ENCODE results near the gene TMEM169.
A peak's percentile ranks its signal among the peaks of the same experiment; 100 is the strongest.
"Not testable (repeated sequence)": the region's sequence is repeated elsewhere in the genome, so short reads cannot be mapped to it uniquely, and the experiment has no call there.

Gene TMEM169

GRCh38 chr2:216078776-216079175 lies 2.9 kb upstream of the TMEM169 start:
- H3K27ac ChIP-seq (ENCODE audit: extremely low read depth, low read depth, low read length), result no peak overlapping the region
- no peaks in the 10 kb centered on the region for H3K4me1 ChIP-seq (ENCODE audit: control insufficient read depth, insufficient read depth, low read length)
- peaks cover 10 to 11% of the 10 kb centered on the region in 2 experiments for H3K36me3 ChIP-seq (ENCODE audit: control insufficient read depth in 2 of 2, insufficient read depth in 1 of 2, low read length in 2 of 2)
- H3K4me3 ChIP-seq (ENCODE audit: low read depth, low read length), result no peak overlapping the region
- TF ChIP-seq ZNF23 (tag by site-specific recombination; IDR thresholded peaks at IDR 0.05; ENCODE audit: borderline replicate concordance) (no peak), SCRT2 (tag by site-specific recombination; IDR thresholded peaks at IDR 0.05) (peak; percentile 85)
- TF ChIP-seq, protein P1, sequence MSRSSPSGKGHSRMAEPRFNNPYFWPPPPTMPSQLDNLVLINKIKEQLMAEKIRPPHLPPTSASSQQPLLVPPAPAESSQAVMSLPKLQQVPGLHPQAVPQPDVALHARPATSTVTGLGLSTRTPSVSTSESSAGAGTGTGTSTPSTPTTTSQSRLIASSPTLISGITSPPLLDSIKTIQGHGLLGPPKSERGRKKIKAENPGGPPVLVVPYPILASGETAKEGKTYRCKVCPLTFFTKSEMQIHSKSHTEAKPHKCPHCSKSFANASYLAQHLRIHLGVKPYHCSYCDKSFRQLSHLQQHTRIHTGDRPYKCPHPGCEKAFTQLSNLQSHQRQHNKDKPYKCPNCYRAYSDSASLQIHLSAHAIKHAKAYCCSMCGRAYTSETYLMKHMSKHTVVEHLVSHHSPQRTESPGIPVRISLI (tag by site-specific recombination; IDR thresholded peaks at IDR 0.05), result peak; percentile 46; the same call in 1 of the 2 replicates
- CTCF ChIA-PET, result no interaction called here
- POLR2A ChIA-PET, result no interaction called here
- H3K9me3 ChIP-seq (ENCODE audit: control insufficient read depth, insufficient read depth, low read depth, low read length), result no peaks in the 10 kb centered on the region

DNA sequence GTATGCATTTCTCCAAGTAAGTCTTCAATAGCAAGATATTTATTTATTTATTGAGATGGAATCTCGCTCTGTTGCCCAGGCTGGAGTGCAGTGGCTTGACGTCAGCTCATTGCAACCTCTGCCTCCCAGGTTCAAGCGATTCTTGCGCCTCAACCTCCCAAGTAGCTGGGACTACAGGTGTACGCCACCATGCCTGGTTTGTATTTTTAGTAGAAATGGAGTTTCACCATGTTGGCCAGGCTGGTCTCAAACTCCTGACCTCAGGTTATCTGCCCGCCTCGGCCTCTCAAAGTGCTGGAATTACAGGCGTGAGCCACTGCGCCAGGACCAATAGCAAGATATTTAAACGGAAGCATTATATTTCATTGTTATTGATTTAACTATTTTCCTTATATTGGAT lies 1.7 kb upstream of the TMEM169 start:
- H3K4me1 ChIP-seq (ENCODE audit: control insufficient read depth, insufficient read depth, low read length); H3K9me3 ChIP-seq (ENCODE audit: control insufficient read depth, insufficient read depth, low read depth, low read length); H3K36me3 ChIP-seq (ENCODE audit: control insufficient read depth in 2 of 2, insufficient read depth in 1 of 2, low read length in 2 of 2); H3K27ac ChIP-seq (ENCODE audit: extremely low read depth, low read depth, low read length); H3K4me3 ChIP-seq (ENCODE audit: low read depth, low read length); POLR2A ChIA-PET: not testable (repeated sequence)
- CTCF ChIA-PET, result interaction anchor here (0.7 kb wide), 1 partner anchor 297 kb away, joined by 4 read pairs; no protein-coding TSS in a partner anchor

DNA sequence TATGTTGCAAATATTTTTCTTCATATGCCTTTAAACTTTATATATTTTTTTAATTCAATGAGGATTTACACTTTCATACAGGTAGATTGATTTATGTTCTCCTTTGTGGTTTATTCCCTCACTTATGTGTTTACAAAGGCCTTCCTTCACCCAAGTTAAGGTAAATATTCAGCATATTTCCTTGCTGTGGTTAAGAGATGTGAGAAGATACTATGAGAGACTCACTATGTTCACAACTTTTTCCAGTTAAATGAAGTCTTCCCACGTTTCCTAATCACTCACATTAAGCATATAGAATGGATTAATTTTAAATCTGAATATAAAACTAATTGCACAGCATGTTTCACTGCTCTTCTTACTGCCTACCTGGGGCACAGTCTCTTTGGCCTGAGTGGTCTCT lies 707 bp upstream of the TMEM169 start:
- CTCF ChIA-PET, result interaction anchor here (1.2 kb wide), 1 partner anchor 33 kb away, joined by 4 read pairs; no protein-coding TSS in a partner anchor
- H3K4me3 ChIP-seq (ENCODE audit: low read depth, low read length), result peak overlapping the region; percentile 80
- H3K9me3 ChIP-seq (ENCODE audit: control insufficient read depth, insufficient read depth, low read depth, low read length), result no peaks in the 10 kb centered on the region
- TF ChIP-seq ZNF513 (tag by site-specific recombination; IDR thresholded peaks at IDR 0.05), result no peak
- no peak for TF ChIP-seq ZBTB11 (tag by site-specific recombination; conservative IDR thresholded peaks at IDR 0.05; ENCODE audit: low read depth)
- no peak for TF ChIP-seq SP2 (tag by site-specific recombination; IDR thresholded peaks at IDR 0.05)
- no peak for TF ChIP-seq ZNF132 (tag by site-specific recombination; IDR thresholded peaks at IDR 0.05; ENCODE audit: borderline replicate concordance)
- TF ChIP-seq SCRT2 (tag by site-specific recombination; IDR thresholded peaks at IDR 0.05), result no peak
- TF ChIP-seq ZNF184 (tag by site-specific recombination; IDR thresholded peaks at IDR 0.05), result no peak
- H3K27ac ChIP-seq (ENCODE audit: extremely low read depth, low read depth, low read length), result peak overlapping the region; percentile 48; the same call in 1 of the 2 replicates
- peaks cover 3% of the 10 kb centered on the region for H3K4me1 ChIP-seq (ENCODE audit: control insufficient read depth, insufficient read depth, low read length)
- POLR2A ChIA-PET, result interaction anchor here (0.6 to 1.6 kb wide), 6 partner anchors 20 to 69 kb away, joined by 3 to 18 read pairs (median 6); partner anchors contain the start of gene XRCC5
- H3K36me3 ChIP-seq (ENCODE audit: control insufficient read depth in 2 of 2, insufficient read depth in 1 of 2, low read length in 2 of 2), result no peaks in the 10 kb centered on the region; a peak in 1 of 3 replicates

- H3K9me3 ChIP-seq (ENCODE audit: control insufficient read depth, insufficient read depth, low read depth, low read length), result no peaks in the 10 kb centered on the region
- TF ChIP-seq ZNF366 (tag by site-specific recombination; conservative IDR thresholded peaks at IDR 0.05), result peak; percentile 26; the same call in 1 of the 2 replicates
- no peak for TF ChIP-seq ZNF629 (tag by site-specific recombination; IDR thresholded peaks at IDR 0.05)
- peak; percentile 92 for TF ChIP-seq PRDM1 (tag by site-specific recombination; IDR thresholded peaks at IDR 0.05)
- peaks cover 3% of the 10 kb centered on the region for H3K4me1 ChIP-seq (ENCODE audit: control insufficient read depth, insufficient read depth, low read length)
- POLR2A ChIA-PET, result interaction anchor here (0.9 to 1.6 kb wide), 5 partner anchors 28 to 70 kb away, joined by 3 to 18 read pairs (median 4); partner anchors contain the start of gene XRCC5
- CTCF ChIA-PET, result interaction anchor here (0.6 to 1.2 kb wide), 4 partner anchors 11 to 50 kb away, joined by 3 to 4 read pairs (median 4); no protein-coding TSS in a partner anchor
- peak overlapping the region; percentile 80 for H3K4me3 ChIP-seq (ENCODE audit: low read depth, low read length)
- H3K36me3 ChIP-seq (ENCODE audit: control insufficient read depth in 2 of 2, insufficient read depth in 1 of 2, low read length in 2 of 2), result no peaks in the 10 kb centered on the region; a peak in 1 of 3 replicates
- no peak overlapping the region for H3K27ac ChIP-seq (ENCODE audit: extremely low read depth, low read depth, low read length)
Observed at GRCh38 chr2:216082117-216082711, 495 bp downstream of the TMEM169 start.

All from HEK293 (cell line).